HT1080 (cell line): ENCODE data around the gene PDS5A. TPM values are rescaled to one million over a fixed set of nuclear protein-coding genes. Genes with fewer than 3 reads are reported as not detected.
"Not testable (repeated sequence)": the region's sequence is repeated elsewhere in the genome, so short reads cannot be mapped to it uniquely, and the experiment has no call there.

Source experiments
- DNase-seq: peaks from one replicate; pipeline ENCODE4 v3.0.0-alpha.2; 2015; ENCODE audit warnings: low read depth
- polyA plus RNA-seq, 2 experiments: library from polyadenylated mRNA; depleted of rRNA; stranded (reverse); fragments of >200 nt; gene quantifications; 2 replicates each; pipeline ENCODE4 v1.2.3, GENCODE V29; 2015
- total RNA-seq: library from RNA; depleted of rRNA; stranded (reverse); fragments of >200 nt; shearing (Covaris generic); gene quantifications from 2 replicates; pipeline ENCODE4 v1.2.3, GENCODE V29; 2014; rRNA removed

The PDS5A gene, protein sequence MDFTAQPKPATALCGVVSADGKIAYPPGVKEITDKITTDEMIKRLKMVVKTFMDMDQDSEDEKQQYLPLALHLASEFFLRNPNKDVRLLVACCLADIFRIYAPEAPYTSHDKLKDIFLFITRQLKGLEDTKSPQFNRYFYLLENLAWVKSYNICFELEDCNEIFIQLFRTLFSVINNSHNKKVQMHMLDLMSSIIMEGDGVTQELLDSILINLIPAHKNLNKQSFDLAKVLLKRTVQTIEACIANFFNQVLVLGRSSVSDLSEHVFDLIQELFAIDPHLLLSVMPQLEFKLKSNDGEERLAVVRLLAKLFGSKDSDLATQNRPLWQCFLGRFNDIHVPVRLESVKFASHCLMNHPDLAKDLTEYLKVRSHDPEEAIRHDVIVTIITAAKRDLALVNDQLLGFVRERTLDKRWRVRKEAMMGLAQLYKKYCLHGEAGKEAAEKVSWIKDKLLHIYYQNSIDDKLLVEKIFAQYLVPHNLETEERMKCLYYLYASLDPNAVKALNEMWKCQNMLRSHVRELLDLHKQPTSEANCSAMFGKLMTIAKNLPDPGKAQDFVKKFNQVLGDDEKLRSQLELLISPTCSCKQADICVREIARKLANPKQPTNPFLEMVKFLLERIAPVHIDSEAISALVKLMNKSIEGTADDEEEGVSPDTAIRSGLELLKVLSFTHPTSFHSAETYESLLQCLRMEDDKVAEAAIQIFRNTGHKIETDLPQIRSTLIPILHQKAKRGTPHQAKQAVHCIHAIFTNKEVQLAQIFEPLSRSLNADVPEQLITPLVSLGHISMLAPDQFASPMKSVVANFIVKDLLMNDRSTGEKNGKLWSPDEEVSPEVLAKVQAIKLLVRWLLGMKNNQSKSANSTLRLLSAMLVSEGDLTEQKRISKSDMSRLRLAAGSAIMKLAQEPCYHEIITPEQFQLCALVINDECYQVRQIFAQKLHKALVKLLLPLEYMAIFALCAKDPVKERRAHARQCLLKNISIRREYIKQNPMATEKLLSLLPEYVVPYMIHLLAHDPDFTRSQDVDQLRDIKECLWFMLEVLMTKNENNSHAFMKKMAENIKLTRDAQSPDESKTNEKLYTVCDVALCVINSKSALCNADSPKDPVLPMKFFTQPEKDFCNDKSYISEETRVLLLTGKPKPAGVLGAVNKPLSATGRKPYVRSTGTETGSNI (N-terminal part only)
- 46.2 and 50.3 TPM in 2 replicates for total RNA-seq
- 40.3 and 50.4 TPM in 2 replicates for polyA plus RNA-seq (2015; cell fraction: cytosol; rRNA removed)
- 45.6 and 48.1 TPM in 2 replicates for polyA plus RNA-seq (2015; cell fraction: nucleus; rRNA removed)

DNA sequence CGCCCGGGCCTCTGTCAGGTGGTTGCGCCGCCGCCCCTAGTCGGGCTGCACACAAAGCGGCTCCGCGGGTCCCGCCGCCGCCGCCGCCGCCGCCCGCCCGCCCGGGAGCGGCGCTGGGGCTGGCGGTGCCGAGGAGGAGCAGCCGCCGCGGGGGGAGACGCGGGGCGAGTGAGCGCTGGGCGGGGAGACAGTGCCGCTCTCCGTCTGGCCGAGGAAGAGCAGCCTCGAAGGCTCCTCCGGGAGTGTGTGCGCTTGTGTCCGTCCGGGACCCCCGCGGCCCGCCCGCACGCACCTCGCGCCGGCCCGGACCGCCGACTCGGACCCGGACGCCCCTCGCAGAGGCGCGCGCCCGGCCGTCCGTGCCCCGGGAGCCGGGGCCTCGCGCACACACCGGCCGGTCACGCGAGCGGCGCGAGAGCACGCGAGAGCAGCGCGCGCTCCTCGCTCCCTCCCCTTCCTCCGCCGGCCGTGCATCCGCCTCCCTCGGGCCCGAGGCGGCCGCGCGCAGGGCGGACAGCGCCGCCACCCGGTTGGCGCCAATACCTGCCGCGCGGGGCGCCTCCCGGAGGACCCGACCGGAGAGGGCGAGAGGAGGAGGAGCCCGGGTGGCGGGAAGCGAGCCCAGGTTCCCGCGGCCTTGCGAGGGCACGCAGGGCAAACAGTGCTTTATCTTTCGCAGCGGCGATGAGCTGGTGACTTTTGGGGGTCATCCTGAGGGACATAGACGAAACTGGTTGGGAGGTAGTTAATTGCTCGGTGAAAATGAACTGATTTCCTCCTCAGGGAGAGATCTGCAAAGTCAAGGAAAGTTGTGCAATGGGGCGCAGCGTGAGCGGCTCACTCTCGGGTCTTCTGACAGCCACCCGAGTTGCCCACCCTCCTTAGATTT, at the start of gene PDS5A:
TSS of gene PDS5A (minus strand) at position 423 of the 889 bp plus-strand sequence. CDS start 1,334 bp downstream, outside the sequence.
- peak; percentile 88 for DNase-seq

DNA sequence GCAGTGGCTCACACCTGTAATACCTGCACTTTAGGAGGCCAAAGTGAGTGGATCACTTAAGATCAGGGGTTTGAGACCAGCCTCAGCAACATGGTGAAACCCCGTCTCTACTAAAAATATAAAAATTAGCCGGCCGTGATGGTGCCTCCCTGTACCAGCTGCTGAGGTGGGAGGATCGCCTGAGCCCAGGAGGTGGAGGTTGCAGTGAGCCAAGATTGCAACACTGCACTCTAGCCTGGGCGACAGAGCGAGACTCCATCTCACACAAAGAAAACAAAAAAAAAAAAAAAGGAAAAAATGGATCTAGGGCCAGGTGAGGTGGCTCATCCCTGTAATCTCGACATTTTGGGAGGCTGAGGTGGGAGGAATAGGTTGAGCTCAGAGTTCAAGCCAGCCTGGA, 46.3 kb upstream of the PDS5A start:
- not testable (repeated sequence) for DNase-seq

DNA sequence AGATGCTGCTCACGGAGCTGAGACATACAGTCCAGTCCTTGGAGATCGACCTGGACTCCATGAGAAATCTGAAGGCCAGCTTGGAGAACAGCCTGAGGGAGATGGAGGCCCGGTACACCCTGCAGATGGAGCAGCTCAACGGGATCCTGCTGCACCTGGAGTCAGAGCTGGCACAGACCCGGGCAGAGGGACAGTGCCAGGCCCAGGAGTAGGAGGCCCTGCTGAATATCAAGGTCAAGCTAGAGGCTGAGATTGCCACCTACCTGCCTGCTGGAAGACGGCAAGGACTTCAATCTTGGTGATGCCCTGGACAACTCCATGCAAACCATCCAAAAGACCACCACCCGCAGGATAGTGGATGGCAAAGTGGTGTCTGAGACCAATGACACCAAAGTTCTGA, 43.4 kb upstream of the PDS5A start:
- DNase-seq = not testable (repeated sequence)

DNA sequence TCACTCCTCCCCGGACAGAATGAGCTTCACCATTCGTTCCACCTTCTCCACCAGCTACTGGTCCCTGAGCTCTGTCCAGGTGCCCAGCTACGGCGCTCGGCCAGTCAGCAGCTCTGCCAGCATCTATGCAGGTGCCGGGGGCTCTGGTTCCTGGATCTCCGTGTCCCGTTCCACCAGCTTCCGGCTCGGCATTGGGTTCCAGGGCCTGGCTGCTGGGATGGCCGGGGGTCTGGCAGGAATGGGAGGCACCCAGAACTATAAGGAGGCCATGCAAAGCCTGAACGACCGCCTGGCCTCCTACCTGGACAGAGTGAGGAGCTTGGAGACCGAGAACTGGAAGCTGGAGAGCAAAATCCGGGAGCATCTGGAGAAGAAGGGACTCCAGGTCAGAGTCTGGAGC, 42.5 kb upstream of the PDS5A start:
- DNase-seq = no peak

DNA sequence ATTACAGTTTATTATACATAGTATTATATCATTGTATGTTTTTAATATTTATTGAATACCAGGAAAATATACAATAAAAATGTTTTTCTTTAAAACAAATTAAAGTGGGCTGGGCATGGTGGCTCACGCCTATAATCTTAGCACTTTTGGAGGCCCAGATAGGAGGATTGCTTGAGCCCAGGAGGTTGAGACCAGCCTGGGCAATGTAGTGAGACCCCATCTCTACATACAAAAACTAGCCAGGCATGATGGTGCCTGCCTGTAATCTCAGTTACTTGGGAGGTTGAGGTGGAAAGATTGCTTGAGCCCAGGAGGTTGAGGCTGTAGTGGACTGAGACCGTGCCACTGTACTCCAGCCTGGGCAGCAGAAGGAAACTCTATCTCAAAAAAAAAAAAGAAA, 38.3 kb upstream of the PDS5A start:
- DNase-seq = no peak

DNA sequence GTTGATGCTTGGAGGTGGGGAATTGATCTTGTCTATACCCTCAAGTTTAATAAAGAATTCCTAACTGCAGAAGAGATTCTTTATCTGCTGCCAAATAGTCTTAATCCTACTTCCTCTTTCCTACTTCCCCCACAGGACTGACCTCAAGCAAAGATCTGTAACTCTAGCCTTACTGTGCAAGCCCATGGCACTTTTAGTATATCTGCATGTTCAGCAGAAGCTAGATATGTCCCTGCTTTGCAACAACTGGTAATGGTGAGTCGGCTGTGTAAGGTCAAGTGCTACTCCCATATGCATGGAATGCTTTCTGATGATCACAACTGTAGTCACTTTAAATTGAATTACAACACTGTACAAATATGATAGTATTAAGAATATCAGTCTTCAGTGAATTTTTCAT, 26.3 kb upstream of the PDS5A start:
- peak; percentile 3 for DNase-seq

DNA sequence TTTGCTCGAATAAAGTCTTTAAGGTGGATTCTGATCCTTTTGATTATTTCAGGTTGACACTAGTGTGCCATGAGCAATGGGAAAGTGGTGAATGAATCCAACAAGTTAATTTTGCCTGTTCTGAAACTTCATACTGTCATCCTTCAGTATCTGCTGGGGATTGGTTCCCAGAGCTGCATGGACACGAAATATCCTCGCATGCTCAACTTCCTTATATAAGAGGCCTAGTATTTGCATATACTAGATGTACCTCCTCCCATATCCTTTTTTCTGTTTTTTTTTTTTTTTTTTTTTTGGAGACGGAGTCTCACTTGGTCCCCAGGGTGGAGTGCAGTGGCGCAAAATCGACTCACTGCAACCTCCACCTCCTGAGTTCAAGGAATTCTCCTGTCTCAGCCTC, 23.0 kb upstream of the PDS5A start:
- no peak for DNase-seq

DNA sequence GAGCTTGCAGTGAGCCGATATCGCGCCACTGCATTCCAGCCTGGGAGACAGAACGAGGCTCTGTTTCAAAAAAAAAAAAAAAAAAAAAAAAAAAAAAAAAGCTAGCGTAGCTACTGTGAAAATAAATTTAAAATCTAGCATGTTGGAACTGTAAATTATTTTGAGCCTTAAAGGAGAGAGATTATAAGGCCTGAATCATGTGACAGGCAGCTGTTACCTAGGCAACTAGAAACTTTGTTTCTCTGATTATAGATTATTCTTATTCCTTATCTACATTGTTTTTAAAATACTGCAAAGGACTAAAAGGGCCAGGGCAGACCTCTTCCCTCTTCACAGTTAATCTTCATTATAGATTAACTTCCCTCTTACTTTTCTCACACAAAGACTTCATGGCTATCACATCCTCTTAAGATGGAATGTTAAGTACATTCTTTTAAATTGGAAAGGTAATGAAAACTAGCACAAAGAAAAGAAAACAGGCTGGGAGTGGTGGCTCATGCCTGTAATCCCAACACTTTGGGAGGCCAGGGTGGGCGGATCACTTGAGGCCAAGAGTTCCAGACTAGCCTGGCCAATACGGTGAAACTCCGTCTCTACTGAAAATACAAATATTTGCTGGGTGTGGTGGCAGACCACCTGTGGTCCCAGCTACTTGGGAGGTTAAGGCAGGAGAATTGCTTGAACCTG, 21.1 kb upstream of the PDS5A start:
- DNase-seq = no peak

DNA sequence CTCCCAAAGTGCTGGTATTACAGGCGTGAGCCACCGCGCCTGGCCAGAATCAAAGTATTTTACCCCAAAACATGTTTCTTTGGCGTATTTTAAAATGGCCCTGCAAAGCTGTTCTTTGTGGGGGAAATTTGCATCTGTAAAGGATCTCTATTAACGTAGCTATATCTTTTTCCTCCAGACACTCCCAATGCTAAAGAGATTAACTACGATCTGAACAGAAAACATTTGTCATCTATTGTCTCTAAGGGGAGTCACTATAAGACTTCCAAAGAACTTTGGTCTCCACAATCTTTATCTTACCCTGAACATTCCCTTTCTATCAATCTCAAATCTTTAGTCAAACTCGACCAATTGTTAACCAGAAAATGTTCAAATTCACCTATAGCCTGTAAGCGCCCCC, 19.1 kb upstream of the PDS5A start:
- no peak for DNase-seq

DNA sequence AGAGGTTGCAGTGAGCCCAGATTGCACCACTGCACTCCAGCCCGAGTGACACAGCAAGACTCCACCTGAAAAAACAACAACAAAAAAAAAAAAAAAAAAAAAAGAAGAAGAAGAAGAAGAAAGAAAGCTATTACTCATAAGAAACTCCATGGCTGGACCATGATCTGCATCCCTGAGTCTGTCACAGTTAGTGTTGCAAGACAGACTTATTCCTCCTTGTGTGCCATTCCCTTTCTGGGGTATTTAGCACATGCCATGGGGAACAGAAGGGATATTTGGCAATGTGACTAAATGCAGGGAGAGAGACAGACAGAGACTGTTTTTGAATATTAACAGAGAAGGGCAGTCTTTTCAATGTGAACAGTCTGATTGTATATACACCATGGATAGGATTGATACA, 16.7 kb upstream of the PDS5A start:
- DNase-seq = no peak

DNA sequence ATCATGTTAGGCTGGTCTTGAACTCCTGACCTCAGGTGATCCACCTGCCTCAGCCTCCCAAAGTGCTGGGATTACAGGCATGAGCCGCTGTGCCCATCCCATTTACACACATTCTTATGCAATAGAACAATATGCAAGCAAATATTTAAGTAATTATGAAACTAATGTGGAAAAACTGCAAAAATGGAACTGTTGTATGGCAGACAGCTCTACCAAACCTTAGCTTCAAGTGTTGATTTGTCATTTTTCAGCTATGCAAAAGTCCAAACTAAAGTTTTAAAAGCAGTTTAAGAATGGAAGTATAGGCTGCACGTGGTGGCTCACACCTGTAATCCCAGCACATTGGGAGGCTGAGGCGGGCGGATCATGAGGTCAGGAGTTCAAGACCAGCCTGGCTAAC, 11.7 kb upstream of the PDS5A start:
- DNase-seq = not testable (repeated sequence)

DNA sequence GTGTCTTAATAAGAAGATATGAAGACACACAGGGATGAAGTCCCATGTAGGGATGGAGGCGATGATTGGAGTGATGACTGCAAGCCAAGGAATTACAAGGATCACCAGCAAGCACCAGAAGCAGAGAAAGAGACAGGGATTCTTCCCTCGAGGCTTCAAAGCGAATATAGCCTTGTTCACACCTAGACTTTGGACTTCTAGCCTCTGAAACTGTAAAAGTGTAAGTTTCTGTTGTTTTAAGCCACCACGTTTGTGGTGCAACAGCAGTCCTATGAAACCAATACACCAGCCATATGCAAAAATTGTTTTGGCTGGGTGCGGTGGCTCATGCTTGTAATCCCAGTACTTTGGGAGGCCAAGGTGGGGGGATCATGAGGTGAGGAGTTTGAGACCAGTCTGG, 9.8 kb upstream of the PDS5A start:
- no peak for DNase-seq

DNA sequence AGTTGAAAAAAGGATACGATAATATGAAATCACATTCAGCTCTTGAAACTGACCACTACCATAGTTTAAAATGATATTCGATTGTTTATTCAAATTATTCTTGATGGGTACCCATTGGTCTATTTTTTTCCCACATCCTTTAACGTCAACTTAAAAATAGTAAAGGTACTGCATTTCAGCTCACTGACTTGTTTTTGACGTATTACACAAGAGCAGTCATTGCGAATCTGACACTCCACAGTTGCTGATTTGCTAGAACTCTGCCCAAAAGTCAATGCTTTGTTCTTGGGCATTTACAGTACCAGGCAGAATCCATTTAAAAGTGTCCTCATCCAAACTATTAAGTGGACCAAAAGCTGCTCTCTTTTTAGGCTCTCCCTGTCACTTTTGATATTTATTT, 1.2 kb upstream of the PDS5A start:
- DNase-seq = no peak

DNA sequence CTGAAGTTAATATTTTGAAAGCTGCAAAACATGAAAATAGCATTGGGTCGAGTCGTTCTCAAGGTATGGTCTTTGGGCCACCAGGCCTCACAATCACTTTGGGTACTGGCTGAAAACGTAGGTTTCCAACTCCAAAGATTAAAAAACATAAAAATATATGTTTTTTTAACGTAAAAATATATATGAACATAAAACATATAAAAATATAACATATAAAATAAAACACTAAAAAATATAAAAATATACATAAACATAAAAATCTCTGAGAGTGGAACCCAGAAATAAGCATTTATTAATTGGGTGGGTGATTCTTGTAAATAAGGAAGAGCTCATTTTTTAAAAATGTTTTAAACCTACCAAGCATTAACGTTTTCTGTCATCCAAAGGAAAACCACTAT, 666 bp upstream of the PDS5A start:
- no peak for DNase-seq

DNA sequence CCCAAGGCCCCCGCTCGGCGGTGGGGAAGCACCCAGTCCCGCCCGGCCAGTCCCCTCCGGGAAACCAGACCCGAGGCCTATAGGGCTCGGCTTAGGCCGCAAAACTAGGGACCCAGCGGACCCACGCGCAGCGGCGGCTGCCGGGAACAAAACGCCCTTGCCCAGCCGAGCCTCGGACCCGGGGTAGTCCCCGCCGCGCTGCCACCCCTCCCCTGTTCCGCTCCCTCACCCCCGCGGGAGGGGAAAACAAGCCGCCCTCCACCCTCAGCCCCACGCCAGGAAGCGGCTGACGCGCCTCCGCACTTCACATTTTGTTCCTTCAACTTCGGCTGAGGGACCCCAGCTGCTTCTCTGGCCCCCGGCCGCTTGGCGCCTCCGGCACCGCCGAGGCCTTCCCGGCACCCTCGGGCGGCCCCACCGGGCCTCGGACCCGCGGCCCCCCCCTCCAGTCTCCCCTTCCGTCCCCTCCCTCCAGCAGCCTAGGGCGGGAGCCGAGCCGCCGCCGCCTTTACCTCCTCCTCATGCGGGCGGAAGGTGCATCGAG, 694 bp downstream of the PDS5A start:
- DNase-seq = peak; percentile 11

DNA sequence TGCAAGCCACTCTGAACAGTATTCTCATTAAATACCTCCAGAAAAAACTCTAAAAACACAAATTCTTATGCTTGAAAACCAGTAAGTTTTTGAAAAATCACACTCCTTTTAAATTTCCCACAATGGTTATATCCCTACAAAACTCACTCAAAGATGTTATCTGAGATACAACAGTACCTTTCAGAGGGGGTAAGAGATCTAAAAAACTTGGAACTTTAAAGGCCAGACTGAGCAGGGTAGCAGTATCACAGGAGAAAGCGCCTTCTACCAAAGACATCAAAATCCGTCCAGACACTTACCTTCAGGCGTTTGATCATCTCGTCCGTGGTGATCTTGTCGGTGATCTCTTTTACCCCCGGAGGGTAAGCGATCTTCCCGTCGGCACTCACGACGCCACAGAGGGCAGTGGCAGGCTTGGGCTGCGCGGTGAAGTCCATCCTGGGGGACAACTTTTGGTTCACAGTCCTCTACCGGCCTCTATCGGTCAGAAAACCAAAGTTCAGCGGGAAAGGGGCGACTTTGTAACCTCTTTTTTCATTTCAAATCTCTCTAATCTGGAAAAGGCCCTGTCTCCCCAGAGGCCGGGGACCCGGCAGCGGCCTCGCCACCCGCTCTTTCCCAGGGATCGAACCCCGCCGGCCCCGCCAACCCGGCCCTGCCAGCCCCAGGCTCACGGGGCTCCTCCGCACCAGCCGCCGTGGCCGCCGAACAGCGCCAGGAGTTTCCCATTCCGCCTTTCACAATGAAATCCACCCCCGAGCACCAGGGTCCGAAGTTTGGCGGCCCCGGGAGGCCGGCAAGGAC, 1.4 kb downstream of the PDS5A start:
- DNase-seq = peak; percentile 72

DNA sequence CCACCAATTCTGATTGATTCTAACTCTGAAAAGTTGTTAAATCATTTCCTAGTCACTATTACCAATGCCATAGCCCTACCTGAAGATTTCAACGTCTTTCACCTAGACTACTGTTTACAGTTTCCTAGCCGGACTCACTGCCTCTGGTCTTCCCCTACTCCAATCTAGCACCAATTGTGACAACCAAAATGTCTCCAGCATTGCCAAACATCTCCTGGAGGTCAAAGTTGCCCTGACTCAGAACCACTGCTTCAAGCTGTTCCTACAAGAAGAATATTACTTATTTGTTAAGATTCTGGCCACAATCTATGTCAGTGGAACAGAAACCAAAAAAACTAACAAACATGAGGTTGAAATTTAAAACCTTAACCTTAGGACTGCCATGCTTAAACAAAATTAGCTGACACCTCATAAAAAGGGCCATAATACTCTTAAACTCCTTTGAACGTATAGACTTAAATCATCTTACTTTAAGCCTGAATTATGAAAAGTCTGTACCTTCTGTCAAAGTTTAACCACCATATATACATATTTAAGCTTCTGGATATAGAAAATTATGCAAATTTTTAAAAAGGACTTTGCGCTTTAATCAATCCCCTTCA, 2.1 kb downstream of the PDS5A start:
- no peak for DNase-seq

DNA sequence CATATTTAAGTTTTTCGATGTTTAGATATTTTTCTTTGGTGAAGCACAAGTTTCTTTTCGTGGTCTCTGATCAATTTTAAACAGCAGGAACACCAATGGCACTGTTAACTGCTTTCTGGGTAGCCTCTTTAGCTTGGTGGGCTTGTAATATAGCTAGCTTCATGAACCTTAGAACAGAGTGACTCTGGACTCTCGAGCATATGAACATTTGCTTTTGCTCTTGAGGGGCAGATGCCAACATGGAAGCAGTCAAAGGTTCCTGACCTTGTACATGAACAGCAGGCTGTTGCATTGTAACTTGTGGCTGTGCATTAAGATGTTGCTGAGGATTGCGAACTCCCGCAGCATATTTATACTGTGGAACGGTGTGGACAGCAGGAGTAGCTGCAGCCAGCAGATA, 4.7 kb downstream of the PDS5A start:
- DNase-seq = not testable (repeated sequence)
